Measurements from ENCODE around the gene OR1L4. TPM values are rescaled to one million over a fixed set of nuclear protein-coding genes. Genes with fewer than 3 reads are reported as not detected.

The OR1L4 gene, protein sequence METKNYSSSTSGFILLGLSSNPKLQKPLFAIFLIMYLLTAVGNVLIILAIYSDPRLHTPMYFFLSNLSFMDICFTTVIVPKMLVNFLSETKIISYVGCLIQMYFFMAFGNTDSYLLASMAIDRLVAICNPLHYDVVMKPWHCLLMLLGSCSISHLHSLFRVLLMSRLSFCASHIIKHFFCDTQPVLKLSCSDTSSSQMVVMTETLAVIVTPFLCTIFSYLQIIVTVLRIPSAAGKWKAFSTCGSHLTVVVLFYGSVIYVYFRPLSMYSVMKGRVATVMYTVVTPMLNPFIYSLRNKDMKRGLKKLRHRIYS
- total RNA-seq = not detected in 2 replicates

DNA sequence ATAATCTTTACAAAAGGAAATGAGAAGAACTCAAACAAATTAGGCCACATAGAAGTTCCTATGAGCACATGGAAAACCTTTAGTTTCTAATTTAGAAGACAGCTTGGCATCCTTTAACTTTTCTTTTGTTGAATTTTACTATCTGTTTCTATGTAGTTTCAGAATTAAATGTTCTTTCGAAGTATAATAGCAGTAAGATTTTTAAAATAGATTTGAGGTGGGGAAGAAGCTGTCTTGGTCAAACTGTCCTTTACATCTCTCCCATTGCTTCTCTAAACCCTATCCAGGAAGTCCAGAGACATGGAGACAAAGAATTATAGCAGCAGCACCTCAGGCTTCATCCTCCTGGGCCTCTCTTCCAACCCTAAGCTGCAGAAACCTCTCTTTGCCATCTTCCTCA, at the start of gene OR1L4:
TSS of gene OR1L4 (plus strand) at position 301 of the 400 bp plus-strand sequence. CDS start at position 301, 0 bp downstream.
- no peak within 1 kb of the TSS for H3K4me3 Mint-ChIP-seq (ENCODE audit: low read depth)
- H3K4me1 Mint-ChIP-seq (ENCODE audit: low read depth) = no peaks in the 10 kb centered on the region
- no peak within 1 kb of the TSS for H3K27ac Mint-ChIP-seq
- no peak for DNase-seq (ENCODE audit: low spot score)
- no peaks in the 10 kb centered on the region for H3K36me3 Mint-ChIP-seq (ENCODE audit: low read depth)
- H3K9me3 Mint-ChIP-seq = peaks cover 65% of the 10 kb centered on the region
- intact Hi-C loops (cut with micrococcal nuclease) = no loop called here
- H3K27me3 Mint-ChIP-seq (ENCODE audit: low read depth) = no peaks in the 10 kb centered on the region

DNA sequence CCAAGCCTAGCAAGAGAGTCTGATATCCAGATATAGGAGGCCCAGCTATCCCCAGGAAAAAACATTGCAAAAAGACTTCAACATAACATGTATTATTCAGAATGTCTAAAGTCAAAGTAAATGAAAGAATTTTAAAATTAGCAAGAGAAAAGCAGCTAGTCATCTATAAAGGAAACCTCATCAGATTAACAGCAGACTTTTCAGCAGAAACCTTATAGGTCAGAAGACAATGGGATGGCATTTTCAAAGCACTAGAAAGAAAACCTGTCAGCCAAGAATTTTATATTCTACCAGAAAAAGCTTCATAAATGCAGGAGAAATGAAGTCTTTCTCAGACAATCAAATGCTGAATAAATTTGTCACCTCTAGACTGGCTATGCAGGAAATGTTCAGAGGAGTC, 38.9 kb upstream of the OR1L4 start:
- H3K36me3 Mint-ChIP-seq (ENCODE audit: low read depth) = no peaks in the 10 kb centered on the region
- H3K4me3 Mint-ChIP-seq (ENCODE audit: low read depth) = no peak overlapping the region
- intact Hi-C loops (cut with micrococcal nuclease) = no loop called here
- H3K27ac Mint-ChIP-seq = no peak overlapping the region
- H3K9me3 Mint-ChIP-seq = peaks cover 18% of the 10 kb centered on the region
- no peaks in the 10 kb centered on the region for H3K27me3 Mint-ChIP-seq (ENCODE audit: low read depth)
- H3K4me1 Mint-ChIP-seq (ENCODE audit: low read depth) = no peaks in the 10 kb centered on the region
- no peak for DNase-seq (ENCODE audit: low spot score)

DNA sequence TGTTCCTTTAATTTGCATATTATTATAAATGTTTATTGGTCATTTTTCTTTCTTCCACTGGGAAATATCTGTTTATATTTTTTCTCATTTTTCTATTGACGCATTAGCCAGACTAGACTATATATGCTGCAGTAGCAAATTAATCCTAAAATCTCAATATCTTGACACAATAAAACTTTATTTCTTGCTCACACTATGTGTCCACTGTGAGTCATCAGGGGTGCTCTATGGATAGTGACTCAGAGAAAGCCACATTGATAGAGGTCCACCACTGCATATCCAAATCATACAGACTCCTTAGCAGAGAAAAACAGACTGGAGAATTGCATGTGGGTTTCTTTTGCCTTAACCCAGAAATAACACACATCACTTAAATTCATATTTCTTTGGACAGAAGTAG, 28.1 kb upstream of the OR1L4 start:
- Mint-ChIP-seq H3K27me3 (ENCODE audit: low read depth) (no peaks in the 10 kb centered on the region), H3K9me3 (no peaks in the 10 kb centered on the region), H3K27ac (no peak overlapping the region), H3K36me3 (ENCODE audit: low read depth) (no peaks in the 10 kb centered on the region), H3K4me3 (ENCODE audit: low read depth) (no peak overlapping the region), H3K4me1 (ENCODE audit: low read depth) (no peaks in the 10 kb centered on the region)
- intact Hi-C loops (cut with micrococcal nuclease) = no loop called here
- no peak for DNase-seq (ENCODE audit: low spot score)

DNA sequence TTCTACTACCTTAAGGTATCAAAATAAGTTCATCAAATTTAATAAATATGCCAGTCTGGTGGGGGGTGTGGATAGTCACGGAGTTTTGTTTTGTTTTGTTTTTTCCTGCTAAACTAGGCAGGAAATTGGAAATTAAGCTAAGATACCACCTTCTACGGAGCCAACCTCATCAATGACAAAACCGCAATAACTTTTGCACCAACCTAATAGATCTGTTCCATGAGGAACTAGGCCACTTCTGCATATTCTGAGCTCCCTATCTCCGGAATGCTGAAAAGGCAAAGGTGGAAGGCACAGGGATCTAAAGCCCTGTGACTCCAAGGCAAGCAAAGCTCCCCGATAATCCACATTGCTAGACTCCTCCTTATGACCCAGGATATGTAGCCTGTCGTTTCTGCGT, 5.8 kb upstream of the OR1L4 start:
- H3K27ac Mint-ChIP-seq = no peak overlapping the region
- no peaks in the 10 kb centered on the region for H3K4me1 Mint-ChIP-seq (ENCODE audit: low read depth)
- intact Hi-C loops (cut with micrococcal nuclease) = no loop called here
- H3K27me3 Mint-ChIP-seq (ENCODE audit: low read depth) = no peaks in the 10 kb centered on the region
- peaks cover 37% of the 10 kb centered on the region for H3K9me3 Mint-ChIP-seq
- no peaks in the 10 kb centered on the region for H3K36me3 Mint-ChIP-seq (ENCODE audit: low read depth)
- no peak for DNase-seq (ENCODE audit: low spot score)
- H3K4me3 Mint-ChIP-seq (ENCODE audit: low read depth) = no peak overlapping the region

DNA sequence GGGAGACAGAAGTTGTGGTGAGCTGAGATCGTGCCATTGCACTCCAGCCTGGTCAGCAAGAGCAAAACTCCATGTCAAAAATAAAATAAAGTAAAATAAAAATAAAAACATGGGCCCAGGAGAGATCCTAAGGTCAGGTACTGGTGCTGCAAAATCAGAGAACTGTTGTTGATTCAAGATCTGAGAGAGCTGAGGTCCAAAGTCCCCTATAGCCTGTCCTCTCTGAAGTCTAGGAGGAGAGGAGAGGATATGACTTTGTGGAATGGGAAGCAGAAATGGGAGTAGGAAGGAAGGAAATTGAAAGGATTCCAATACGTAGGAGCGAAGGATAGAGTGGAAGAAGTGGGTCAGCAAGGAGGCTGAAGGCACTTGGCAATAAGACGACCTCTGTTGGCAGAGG, 4.6 kb upstream of the OR1L4 start:
- Mint-ChIP-seq H3K9me3 (peaks cover 48% of the 10 kb centered on the region), H3K4me1 (ENCODE audit: low read depth) (no peaks in the 10 kb centered on the region), H3K27ac (no peak overlapping the region), H3K27me3 (ENCODE audit: low read depth) (no peaks in the 10 kb centered on the region), H3K36me3 (ENCODE audit: low read depth) (no peaks in the 10 kb centered on the region), H3K4me3 (ENCODE audit: low read depth) (no peak overlapping the region)
- intact Hi-C loops (cut with micrococcal nuclease) = no loop called here
- no peak for DNase-seq (ENCODE audit: low spot score)

DNA sequence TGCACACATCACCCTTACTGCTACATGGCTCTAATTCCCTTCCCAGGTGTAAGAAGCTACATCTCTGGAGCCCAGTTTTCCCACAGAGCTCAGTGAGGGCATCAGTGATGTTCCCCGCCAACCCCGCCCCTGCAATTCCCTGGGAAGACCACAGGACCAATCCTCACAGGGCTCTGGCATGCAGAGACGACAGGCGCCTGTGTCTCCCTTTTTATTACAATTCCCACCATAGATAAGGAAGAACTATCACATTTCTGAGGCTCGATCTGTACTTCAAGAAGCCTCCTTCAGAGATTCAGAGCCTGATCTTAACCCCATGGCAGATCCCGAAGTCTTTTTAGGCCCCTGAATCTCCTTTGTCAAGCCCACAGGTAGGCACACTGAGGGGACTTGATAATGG, 18.2 kb downstream of the OR1L4 start, which contains the start of gene OR1L6:
TSS of gene OR1L6 (plus strand) at position 301 of the 400 bp plus-strand sequence. CDS start 7,545 bp downstream, outside the sequence.
- H3K9me3 Mint-ChIP-seq = peaks cover 9% of the 10 kb centered on the region
- intact Hi-C loops (cut with micrococcal nuclease) = no loop called here
- H3K36me3 Mint-ChIP-seq (ENCODE audit: low read depth) = no peaks in the 10 kb centered on the region
- H3K4me1 Mint-ChIP-seq (ENCODE audit: low read depth) = no peaks in the 10 kb centered on the region
- DNase-seq (ENCODE audit: low spot score) = no peak
- no peak within 1 kb of the TSS for H3K4me3 Mint-ChIP-seq (ENCODE audit: low read depth)
- no peaks in the 10 kb centered on the region for H3K27me3 Mint-ChIP-seq (ENCODE audit: low read depth)
- no peak within 1 kb of the TSS for H3K27ac Mint-ChIP-seq

DNA sequence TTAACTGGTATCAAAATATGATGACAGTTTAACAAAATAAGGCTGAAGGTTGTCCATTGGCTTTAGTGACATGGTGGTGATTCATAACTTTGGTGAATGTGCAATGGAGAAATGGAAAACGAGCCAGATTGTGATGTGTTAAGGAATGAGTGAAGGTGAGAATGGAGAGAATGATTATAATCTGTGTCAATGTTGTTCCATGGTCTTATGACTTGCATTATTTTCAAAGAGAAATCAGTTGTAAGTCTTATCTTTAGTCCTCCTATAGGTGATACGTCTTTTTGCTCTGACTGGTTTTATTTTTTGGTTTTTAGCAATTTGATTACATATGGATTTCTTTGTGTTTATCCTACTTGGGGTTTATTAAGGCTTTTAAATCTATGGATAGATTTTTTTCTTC, 31.0 kb downstream of the OR1L4 start:
- H3K36me3 Mint-ChIP-seq (ENCODE audit: low read depth) = no peaks in the 10 kb centered on the region
- DNase-seq (ENCODE audit: low spot score) = no peak
- intact Hi-C loops (cut with micrococcal nuclease) = no loop called here
- no peaks in the 10 kb centered on the region for H3K27me3 Mint-ChIP-seq (ENCODE audit: low read depth)
- H3K9me3 Mint-ChIP-seq = peaks cover 29% of the 10 kb centered on the region
- H3K4me3 Mint-ChIP-seq (ENCODE audit: low read depth) = no peak overlapping the region
- no peak overlapping the region for H3K27ac Mint-ChIP-seq
- H3K4me1 Mint-ChIP-seq (ENCODE audit: low read depth) = no peaks in the 10 kb centered on the region

DNA sequence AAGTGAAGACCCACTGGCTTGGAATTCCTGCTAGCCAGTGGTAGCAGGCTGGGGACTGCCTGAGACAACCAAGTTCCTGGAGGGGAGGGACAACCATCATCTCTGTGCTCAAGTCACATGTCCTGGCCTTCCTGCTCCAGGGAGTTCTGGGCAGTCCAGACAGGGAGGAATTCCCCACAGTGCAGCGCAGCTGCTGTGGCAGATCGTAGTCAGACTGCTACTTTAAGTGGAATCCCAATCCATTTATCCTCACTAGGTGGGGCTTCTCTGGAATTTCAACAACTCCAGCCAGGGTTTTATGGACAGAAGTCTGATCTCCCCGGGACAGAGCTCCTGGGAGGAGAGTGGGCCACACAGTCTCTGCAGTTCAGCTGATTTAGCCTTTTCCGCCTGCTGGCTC, 44.0 kb downstream of the OR1L4 start:
- H3K27ac Mint-ChIP-seq = no peak overlapping the region

More for the DNA sequence above, 44.0 kb downstream of the OR1L4 start:
- Mint-ChIP-seq H3K4me1 (ENCODE audit: low read depth) (no peaks in the 10 kb centered on the region), H3K36me3 (ENCODE audit: low read depth) (no peaks in the 10 kb centered on the region), H3K4me3 (ENCODE audit: low read depth) (no peak overlapping the region), H3K9me3 (peaks cover 26% of the 10 kb centered on the region), H3K27me3 (ENCODE audit: low read depth) (peaks cover 4% of the 10 kb centered on the region)
- intact Hi-C loops (cut with micrococcal nuclease) = no loop called here
- no peak for DNase-seq (ENCODE audit: low spot score)

Other genes with a start within 250 kb of the OR1L4 start
- gene OR1J1, start 246.1 kb upstream of the OR1L4 start, total RNA-seq = not detected in 2 replicates
- not detected in 2 replicates for gene OR1J2, start 213.2 kb upstream of the OR1L4 start, total RNA-seq
- 0.21 TPM in 1 of 2 replicates, not detected in the other for gene OR1J4, start 204.8 kb upstream of the OR1L4 start, total RNA-seq
- gene OR1N1, start 196.7 kb upstream of the OR1L4 start, total RNA-seq = not detected in 2 replicates
- not detected in 2 replicates for gene OR1N2, start 170.9 kb upstream of the OR1L4 start, total RNA-seq
- 0.18 TPM in 1 of 2 replicates, not detected in the other for gene OR1L8, start 140.6 kb upstream of the OR1L4 start, total RNA-seq
- not detected in 2 replicates for gene OR1Q1, start 109.3 kb upstream of the OR1L4 start, total RNA-seq
- not detected in 2 replicates for gene OR1B1, start 66.4 kb upstream of the OR1L4 start, total RNA-seq
- gene OR1L1, start 62.3 kb upstream of the OR1L4 start, total RNA-seq = not detected in 2 replicates
- gene OR1L3, start 48.9 kb upstream of the OR1L4 start, total RNA-seq = not detected in 2 replicates
- not detected in 2 replicates for gene OR1L6, start 18.3 kb downstream of the OR1L4 start, total RNA-seq
- not detected in 2 replicates for gene OR5C1, start 64.9 kb downstream of the OR1L4 start, total RNA-seq
- gene OR1K1, start 76.1 kb downstream of the OR1L4 start, total RNA-seq = not detected in 2 replicates
- 20.4 and 22.6 TPM in 2 replicates for gene PDCL, start 104.6 kb downstream of the OR1L4 start, total RNA-seq
- 37.0 and 38.3 TPM in 2 replicates for gene RC3H2, start 181.4 kb downstream of the OR1L4 start, total RNA-seq
- gene ZBTB6, start 189.3 kb downstream of the OR1L4 start, total RNA-seq = 10.1 and 10.9 TPM in 2 replicates
- 7.4 and 8.2 TPM in 2 replicates for gene ZBTB26, start 207.5 kb downstream of the OR1L4 start, total RNA-seq
- 26.5 and 29.2 TPM in 2 replicates for gene RABGAP1, start 217.0 kb downstream of the OR1L4 start, total RNA-seq